Calu3 (cell line): ENCODE results near the gene LRRTM4. TPM values are rescaled to one million over a fixed set of nuclear protein-coding genes. Genes with fewer than 3 reads are reported as not detected.

Source experiments
- BruUV-seq: library from RNA; stranded (reverse); fragments of 400-500 nt; replicated peaks from 2 replicates; lab custom pipeline; 2021; lab: Mats Ljungman, UMichigan
- CTCF ChIA-PET: fragments of 300-600 bp; sonication (Branson Sonifier 250); formaldehyde crosslinking; loops from one replicate; lab custom pipeline; 2022; ENCODE audit warnings: antibody characterized with exemption; lab: Charles Lee
- DNase-seq: peaks from one replicate; pipeline ENCODE4 v3.0.0; 2022
- H3K27ac Mint-ChIP-seq: one replicate; pipeline ENCODE4 v1.8.0; 2022; ENCODE audit warnings: mixed read lengths; ENCODE audit not compliant: unreplicated experiment
- H3K27me3 Mint-ChIP-seq: one replicate; pipeline ENCODE4 v1.8.0; 2022; ENCODE audit warnings: mixed read lengths; ENCODE audit not compliant: unreplicated experiment
- H3K36me3 Mint-ChIP-seq: one replicate; pipeline ENCODE4 v1.8.0; 2022; ENCODE audit warnings: mild to moderate bottlenecking, moderate library complexity, mixed read lengths; ENCODE audit not compliant: insufficient read depth, unreplicated experiment
- H3K4me1 Mint-ChIP-seq: one replicate; pipeline ENCODE4 v1.8.0; 2022; ENCODE audit warnings: mild to moderate bottlenecking, low read depth, mixed read lengths; ENCODE audit not compliant: unreplicated experiment
- H3K4me3 Mint-ChIP-seq: one replicate; pipeline ENCODE4 v1.8.0; 2022; ENCODE audit warnings: mild to moderate bottlenecking, low read depth, moderate library complexity, mixed read lengths; ENCODE audit not compliant: unreplicated experiment
- H3K9me3 Mint-ChIP-seq: one replicate; pipeline ENCODE4 v1.8.0; 2022; ENCODE audit warnings: low read depth, mixed read lengths; ENCODE audit not compliant: unreplicated experiment
- intact Hi-C: fragments of 100-400 bp; cut with micrococcal nuclease; formaldehyde crosslinking; loops from one replicate; pipeline ENCODE4 v1.10.0; 2022; ENCODE audit not compliant: unreplicated experiment
- total RNA-seq: library from RNA; stranded (reverse); gene quantifications from 2 replicates; pipeline ENCODE4 v1.2.3, GENCODE V29; 2022
- TF ChIP-seq, protein P1 (sequence below): fragments of 200-600 bp; IDR thresholded peaks from one replicate; pipeline ENCODE4 v1.8.0; 2022; ENCODE audit warnings: antibody characterized with exemption; ENCODE audit not compliant: unreplicated experiment

Gene LRRTM4
- total RNA-seq, 1 experiment from 2014 or later: not detected

DNA sequence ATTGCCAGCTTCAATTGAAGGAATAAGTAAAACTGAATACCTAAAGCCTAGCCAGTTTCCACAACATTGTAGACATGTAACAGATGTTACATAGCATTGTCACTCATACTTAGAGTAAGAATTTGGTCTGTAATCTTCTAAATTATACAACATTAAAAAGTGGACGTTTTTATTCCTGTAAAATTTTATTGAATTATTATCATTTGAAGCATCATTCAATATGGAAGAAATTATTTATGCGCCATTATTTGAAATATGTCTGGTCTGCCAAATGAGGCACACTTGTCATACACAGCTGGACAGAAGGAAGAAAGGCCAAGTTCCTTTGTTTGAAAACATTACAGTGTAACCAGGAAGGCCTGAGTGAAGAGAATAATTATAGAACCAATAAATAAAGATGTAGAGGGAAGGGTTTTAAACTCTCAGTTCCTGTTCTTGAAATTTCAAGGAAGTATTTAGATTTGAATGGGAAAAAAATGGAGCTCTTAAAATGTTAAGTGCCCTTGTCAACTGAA is 575.5 kb downstream of the LRRTM4 start:
- Mint-ChIP-seq H3K4me1 (no peaks in the 10 kb centered on the region), H3K9me3 (peaks cover 16% of the 10 kb centered on the region), H3K4me3 (no peak overlapping the region), H3K27me3 (no peaks in the 10 kb centered on the region), H3K27ac (no peak overlapping the region), H3K36me3 (no peaks in the 10 kb centered on the region)
- TF ChIP-seq, protein P1, sequence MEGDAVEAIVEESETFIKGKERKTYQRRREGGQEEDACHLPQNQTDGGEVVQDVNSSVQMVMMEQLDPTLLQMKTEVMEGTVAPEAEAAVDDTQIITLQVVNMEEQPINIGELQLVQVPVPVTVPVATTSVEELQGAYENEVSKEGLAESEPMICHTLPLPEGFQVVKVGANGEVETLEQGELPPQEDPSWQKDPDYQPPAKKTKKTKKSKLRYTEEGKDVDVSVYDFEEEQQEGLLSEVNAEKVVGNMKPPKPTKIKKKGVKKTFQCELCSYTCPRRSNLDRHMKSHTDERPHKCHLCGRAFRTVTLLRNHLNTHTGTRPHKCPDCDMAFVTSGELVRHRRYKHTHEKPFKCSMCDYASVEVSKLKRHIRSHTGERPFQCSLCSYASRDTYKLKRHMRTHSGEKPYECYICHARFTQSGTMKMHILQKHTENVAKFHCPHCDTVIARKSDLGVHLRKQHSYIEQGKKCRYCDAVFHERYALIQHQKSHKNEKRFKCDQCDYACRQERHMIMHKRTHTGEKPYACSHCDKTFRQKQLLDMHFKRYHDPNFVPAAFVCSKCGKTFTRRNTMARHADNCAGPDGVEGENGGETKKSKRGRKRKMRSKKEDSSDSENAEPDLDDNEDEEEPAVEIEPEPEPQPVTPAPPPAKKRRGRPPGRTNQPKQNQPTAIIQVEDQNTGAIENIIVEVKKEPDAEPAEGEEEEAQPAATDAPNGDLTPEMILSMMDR: no peak
- DNase-seq: no peak
- CTCF ChIA-PET: no interaction called here
- intact Hi-C loops: no loop called here
- BruUV-seq: no TSS peak

DNA sequence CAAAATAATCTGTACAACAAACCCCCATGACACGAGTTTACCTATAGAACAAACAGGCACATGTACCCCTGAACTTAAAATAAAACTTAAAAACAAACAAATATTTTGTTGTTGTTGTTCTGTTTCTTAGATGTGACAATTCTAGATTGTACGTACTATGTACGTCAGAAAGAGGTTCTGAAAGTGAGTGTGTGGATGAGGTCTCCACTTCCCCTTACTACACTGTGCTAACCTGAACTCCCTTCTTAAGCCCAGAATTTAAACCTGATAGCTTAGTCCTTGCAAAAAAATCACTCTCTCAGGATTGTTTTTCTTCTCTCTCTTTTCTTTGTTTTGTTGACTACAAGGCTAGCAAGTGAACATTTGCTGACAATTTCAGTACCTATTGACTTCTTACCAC is 581.6 kb downstream of the LRRTM4 start:
- Mint-ChIP-seq H3K9me3 (peaks cover 13% of the 10 kb centered on the region), H3K27me3 (no peaks in the 10 kb centered on the region), H3K36me3 (no peaks in the 10 kb centered on the region), H3K4me1 (no peaks in the 10 kb centered on the region), H3K4me3 (no peak overlapping the region), H3K27ac (no peak overlapping the region)
- TF ChIP-seq, protein P1: no peak
- no TSS peak for BruUV-seq
- CTCF ChIA-PET: no interaction called here
- intact Hi-C loops: no loop called here
- no peak for DNase-seq

DNA sequence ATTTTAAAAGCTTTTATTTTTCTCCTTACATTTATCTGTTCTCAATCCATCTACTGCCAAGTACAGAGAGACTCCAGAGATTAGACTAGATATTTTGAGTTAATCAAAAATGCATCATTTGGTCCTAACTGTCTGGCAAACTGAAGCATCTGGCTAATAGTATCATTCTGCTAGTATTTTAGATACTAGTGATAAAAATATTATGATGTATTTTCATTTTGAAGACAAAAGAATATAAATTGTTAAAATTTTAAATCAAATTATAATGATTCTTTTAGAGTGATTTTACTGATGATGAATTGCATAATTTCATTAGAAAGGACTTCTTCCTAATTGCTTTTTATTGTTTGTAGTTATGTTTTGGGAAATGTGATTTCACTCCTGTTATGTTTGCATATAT is 584.0 kb downstream of the LRRTM4 start:
- TF ChIP-seq, protein P1: no peak
- no TSS peak for BruUV-seq
- intact Hi-C loops: no loop called here
- CTCF ChIA-PET: no interaction called here
- H3K9me3 Mint-ChIP-seq: peaks cover 4% of the 10 kb centered on the region
- H3K4me3 Mint-ChIP-seq: no peak overlapping the region
- no peak overlapping the region for H3K27ac Mint-ChIP-seq
- no peaks in the 10 kb centered on the region for H3K36me3 Mint-ChIP-seq
- H3K27me3 Mint-ChIP-seq: no peaks in the 10 kb centered on the region
- H3K4me1 Mint-ChIP-seq: no peaks in the 10 kb centered on the region
- DNase-seq: no peak

DNA sequence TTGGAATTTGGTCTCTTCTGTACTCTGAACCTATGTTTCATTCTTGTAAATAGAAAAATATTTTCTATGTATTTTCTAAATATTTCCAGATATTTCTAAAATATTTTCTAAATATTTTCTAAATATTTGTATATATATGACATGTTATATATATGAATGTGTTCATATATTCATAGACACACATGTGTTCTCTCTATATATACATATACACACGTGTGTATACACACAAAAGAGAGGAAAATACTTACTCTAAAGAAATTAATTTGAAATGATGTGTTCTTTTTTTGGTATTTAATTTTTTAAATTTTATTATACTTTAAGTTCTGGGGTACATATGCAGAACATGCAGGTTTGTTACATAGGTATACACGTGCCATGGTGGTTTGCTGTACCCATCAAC is 589.6 kb downstream of the LRRTM4 start:
- intact Hi-C loops: no loop called here
- H3K9me3 Mint-ChIP-seq: peaks cover 6% of the 10 kb centered on the region
- no peak overlapping the region for H3K27ac Mint-ChIP-seq
- no peak overlapping the region for H3K4me3 Mint-ChIP-seq
- no peaks in the 10 kb centered on the region for H3K27me3 Mint-ChIP-seq
- CTCF ChIA-PET: no interaction called here
- DNase-seq: no peak
- H3K4me1 Mint-ChIP-seq: no peaks in the 10 kb centered on the region
- TF ChIP-seq, protein P1: no peak
- BruUV-seq: no TSS peak
- H3K36me3 Mint-ChIP-seq: no peaks in the 10 kb centered on the region
